ENCODE data around the gene PALS1. TPM values are rescaled to one million over a fixed set of nuclear protein-coding genes. Genes with fewer than 3 reads are reported as not detected.

Gene PALS1
- total and polyA plus RNA-seq, 2 of the 8 experiments (the other 6 are each of a cell fraction or from before 2014, with no cell fraction given), result 6.7 to 25.1 TPM

DNA sequence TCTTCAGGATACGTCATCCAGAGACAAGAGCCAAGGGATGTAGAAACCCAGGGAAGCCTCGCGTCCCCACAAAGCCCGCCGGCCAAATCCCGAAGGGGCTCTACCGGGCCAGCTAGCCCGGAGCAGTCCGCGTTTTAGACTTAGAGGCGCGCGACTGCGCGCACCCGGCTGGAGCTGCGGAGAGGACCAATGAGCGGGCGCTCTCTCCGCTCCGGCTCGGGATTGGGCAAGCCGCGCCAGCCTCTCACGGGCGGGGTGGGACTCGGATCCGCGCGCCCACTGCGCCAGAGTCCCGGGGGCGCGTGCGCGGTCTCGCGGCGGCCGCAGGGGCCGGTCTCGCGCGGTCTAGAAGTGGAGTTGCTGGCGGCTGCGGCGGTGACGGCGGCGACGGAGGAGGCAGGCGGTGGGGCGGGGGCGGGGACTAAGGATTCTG, 241 bp upstream of the PALS1 start:
- peaks cover 0 to 37% of the 10 kb centered on the region in 2 experiments; a peak in 2 of 4 replicates for H3K79me2 ChIP-seq (ENCODE audit: control insufficient read depth in 1 of 2, insufficient read depth in 2 of 2, low read length in 2 of 2)
- H3K27me3 ChIP-seq (replicated peaks in 1 of 4; ENCODE audit: control insufficient read depth in 3 of 4, extremely low read depth in 1 of 4, insufficient read depth in 3 of 4, low read length in 3 of 4), result peaks cover 0 to 8% (median 7%) of the 10 kb centered on the region in 4 experiments; a peak in 5 of 7 replicates
- no peaks in the 10 kb centered on the region for H4K20me1 ChIP-seq (replicated peaks in 1 of 2; ENCODE audit: control insufficient read depth in 1 of 2, insufficient read depth in 2 of 2, low read length in 2 of 2)
- H3K4ac ChIP-seq (replicated peaks; ENCODE audit: insufficient read length, low read depth, low read length), result no peak overlapping the region
- no peak overlapping the region for H4K91ac ChIP-seq (replicated peaks; ENCODE audit: insufficient read length, low read length)
- H3K18ac ChIP-seq (ENCODE audit: extremely low read depth, low read length), result no peak overlapping the region
- no peak overlapping the region for H2BK120ac ChIP-seq (replicated peaks; ENCODE audit: low read depth, low read length)
- peak overlapping the region; percentile 96; the same call in 1 of the 2 replicates for H2BK5ac ChIP-seq (ENCODE audit: low read depth, low read length)
- H3K4me2 ChIP-seq (ENCODE audit: insufficient read depth in 1 of 2, low read depth in 2 of 2, low read length in 2 of 2), result peak overlapping the region; percentile 86 to 97
- H3K9ac ChIP-seq (replicated peaks in 1 of 4; ENCODE audit: extremely low read depth in 1 of 4, low read depth in 3 of 4, low read length in 3 of 4), result peak overlapping the region; percentile 68 to 88 (median 78); a peak in 6 of 7 replicates
- ChIA-PET POLR2A (ENCODE audit: partially characterized antibody) (interaction anchor here (1.0 to 3.0 kb wide), 11 partner anchors 11 to 119 kb away, joined by 3 to 13 read pairs (median 4); partner anchors contain the start of gene ATP6V1D), CTCF (ENCODE audit: partially characterized antibody) (interaction anchor here (1.0 kb wide), 1 partner anchor 74 kb away, joined by 3 read pairs; no protein-coding TSS in a partner anchor)
- H3K14ac ChIP-seq (ENCODE audit: insufficient read length), result no peak overlapping the region
- no peaks in the 10 kb centered on the region for H3K36me3 ChIP-seq (ENCODE audit: control insufficient read depth in 2 of 4, insufficient read depth in 4 of 4, low read length in 3 of 4)
- peak overlapping the region; percentile 97 for H2AFZ ChIP-seq (ENCODE audit: low read length)
- H3K79me1 ChIP-seq (ENCODE audit: low read depth, low read length), result no peaks in the 10 kb centered on the region
- no peaks in the 10 kb centered on the region for H3K9me3 ChIP-seq (ENCODE audit: insufficient read depth in 2 of 2, low read depth in 1 of 2, low read length in 1 of 2)
- H2BK20ac ChIP-seq (ENCODE audit: low read length), result no peak overlapping the region
- peaks cover 0 to 4% (median 2%) of the 10 kb centered on the region in 4 experiments; a peak in 3 of 7 replicates for H3K4me1 ChIP-seq (replicated peaks in 1 of 4; ENCODE audit: control insufficient read depth in 3 of 4, insufficient read depth in 4 of 4, low read length in 3 of 4)
- H4K5ac ChIP-seq (ENCODE audit: insufficient read length, low read depth, low read length), result peak overlapping the region; percentile 60
- H2BK15ac ChIP-seq (ENCODE audit: low read length), result no peak overlapping the region
- H3K4me3 ChIP-seq (ENCODE audit: extremely low read depth in 1 of 4, insufficient read depth in 2 of 4, low read depth in 3 of 4, low read length in 4 of 4), result peak overlapping the region; percentile 62 to 95 (median 85)
- no peak overlapping the region for H3K23ac ChIP-seq (ENCODE audit: insufficient read length)
- no peak overlapping the region for H2AK5ac ChIP-seq (ENCODE audit: low read depth, low read length)
- H3K27ac ChIP-seq (ENCODE audit: low read depth, low read length), result peak overlapping the region; percentile 87; the same call in 1 of the 2 replicates
- FAIRE-seq, result no peak
- no peak overlapping the region for H3K56ac ChIP-seq (replicated peaks; ENCODE audit: insufficient read length, low read depth, low read length)
- H4K8ac ChIP-seq (ENCODE audit: extremely low read depth, insufficient read depth, low read length), result peak overlapping the region; percentile 87; the same call in 1 of the 2 replicates
- no peak overlapping the region for H2BK12ac ChIP-seq (ENCODE audit: low read depth, low read length)
- peak; percentile 87 to 93 for DNase-seq (ENCODE audit: low read depth in 1 of 2, low spot score in 2 of 2)
- WGBS, 2 experiments (ENCODE audit: extremely low coverage in 1 of 2, insufficient coverage in 1 of 2, insufficient read length in 1 of 2, insufficient replicate concordance in 2 of 2, low coverage in 1 of 2, low lambda C conversion rate in 2 of 2, missing lambda C conversion rate in 1 of 2), result 2% methylated on average over 52 of the region's 54 CpGs; no CpG with 5 or more reads in 1 of the 2 experiments
- peaks cover 4% of the 10 kb centered on the region; the same call in 1 of the 2 replicates for H3K23me2 ChIP-seq (ENCODE audit: low read depth, low read length)
- peak; percentile 18 for TF ChIP-seq E2F6 (IDR thresholded peaks at IDR 0.05)
- peak; percentile 24; the same call in 1 of the 2 replicates for TF ChIP-seq NRF1 (IDR thresholded peaks at IDR 0.05; ENCODE audit: low read depth, low read length)
- no peak for TF ChIP-seq PHF8 (conservative IDR thresholded peaks at IDR 0.05; ENCODE audit: low read depth, low read length)
- peak; percentile 91 for TF ChIP-seq BACH1 (IDR thresholded peaks at IDR 0.05; ENCODE audit: low read length)
- no peak for TF ChIP-seq FOSL1 (IDR thresholded peaks at IDR 0.05; ENCODE audit: insufficient read depth, low read depth, low read length)
- peak; percentile 62 to 99; a peak in 3 of 4 replicates for TF ChIP-seq HDAC2 (IDR thresholded peaks at IDR 0.05; ENCODE audit: borderline replicate concordance in 1 of 2, low read depth in 2 of 2, low read length in 2 of 2)
- no peak for TF ChIP-seq RXRA (IDR thresholded peaks at IDR 0.05; ENCODE audit: insufficient read depth, low read depth, low read length)
- TF ChIP-seq EP300 (IDR thresholded peaks at IDR 0.05; ENCODE audit: borderline replicate concordance in 1 of 2, low read depth in 2 of 2, low read length in 2 of 2), result no peak
